Left hindlimb (tissue), 1 donor: Measurements from ENCODE around the gene RAPSN.

Experiments
- DNase-seq: peaks from one replicate; pipeline ENCODE4 v3.0.0-alpha.2; 2018

Gene RAPSN

GRCh38 chr11:47431356-47432083 is 17.4 kb downstream of the RAPSN start:
- DNase-seq: no peak

GRCh38 chr11:47430524-47430923 is 18.4 kb downstream of the RAPSN start:
- no peak for DNase-seq

GRCh38 chr11:47426062-47426956 is 22.6 kb downstream of the RAPSN start, which contains the start of gene PSMC3:
Gene PSMC3, minus strand, starts transcription at chr11:47426439. Its CDS starts 160 bp downstream, at chr11:47426279.
- DNase-seq: peak; percentile 98

GRCh38 chr11:47425611-47426010 is 23.3 kb downstream of the RAPSN start:
- no peak for DNase-seq

GRCh38 chr11:47418454-47419259 is 30.3 kb downstream of the RAPSN start:
- no peak for DNase-seq

- DNase-seq: no peak
Observed at GRCh38 chr11:47417712-47418111, 31.2 kb downstream of the RAPSN start.

- peak; percentile 92 for DNase-seq
Observed at GRCh38 chr11:47415949-47416472, 32.9 kb downstream of the RAPSN start.

GRCh38 chr11:47415091-47415854 is 33.7 kb downstream of the RAPSN start:
- DNase-seq: peak; percentile 32

GRCh38 chr11:47414685-47415070 is 34.3 kb downstream of the RAPSN start:
- DNase-seq: no peak

GRCh38 chr11:47413908-47414684 is 34.8 kb downstream of the RAPSN start:
- peak; percentile 27 for DNase-seq

- no peak for DNase-seq
Observed at GRCh38 chr11:47413351-47413750, 35.6 kb downstream of the RAPSN start.

- DNase-seq: no peak
Observed at GRCh38 chr11:47411884-47412746, 36.8 kb downstream of the RAPSN start.

- DNase-seq: no peak
Observed at GRCh38 chr11:47410370-47411264, 38.3 kb downstream of the RAPSN start.

- no peak for DNase-seq
Observed at GRCh38 chr11:47409440-47410369, 39.2 kb downstream of the RAPSN start.

GRCh38 chr11:47408598-47409439 is 40.1 kb downstream of the RAPSN start:
- no peak for DNase-seq

- peak; percentile 97 for DNase-seq
Observed at GRCh38 chr11:47407746-47408590, 41.0 kb downstream of the RAPSN start, which contains the start of gene SLC39A13. Gene SLC39A13, plus strand, starts transcription at chr11:47408590. Its CDS starts 1,505 bp downstream, at chr11:47410095.
